ENCODE results near the gene NSUN2.

- TF ChIP-seq, protein P1, sequence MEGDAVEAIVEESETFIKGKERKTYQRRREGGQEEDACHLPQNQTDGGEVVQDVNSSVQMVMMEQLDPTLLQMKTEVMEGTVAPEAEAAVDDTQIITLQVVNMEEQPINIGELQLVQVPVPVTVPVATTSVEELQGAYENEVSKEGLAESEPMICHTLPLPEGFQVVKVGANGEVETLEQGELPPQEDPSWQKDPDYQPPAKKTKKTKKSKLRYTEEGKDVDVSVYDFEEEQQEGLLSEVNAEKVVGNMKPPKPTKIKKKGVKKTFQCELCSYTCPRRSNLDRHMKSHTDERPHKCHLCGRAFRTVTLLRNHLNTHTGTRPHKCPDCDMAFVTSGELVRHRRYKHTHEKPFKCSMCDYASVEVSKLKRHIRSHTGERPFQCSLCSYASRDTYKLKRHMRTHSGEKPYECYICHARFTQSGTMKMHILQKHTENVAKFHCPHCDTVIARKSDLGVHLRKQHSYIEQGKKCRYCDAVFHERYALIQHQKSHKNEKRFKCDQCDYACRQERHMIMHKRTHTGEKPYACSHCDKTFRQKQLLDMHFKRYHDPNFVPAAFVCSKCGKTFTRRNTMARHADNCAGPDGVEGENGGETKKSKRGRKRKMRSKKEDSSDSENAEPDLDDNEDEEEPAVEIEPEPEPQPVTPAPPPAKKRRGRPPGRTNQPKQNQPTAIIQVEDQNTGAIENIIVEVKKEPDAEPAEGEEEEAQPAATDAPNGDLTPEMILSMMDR (IDR thresholded peaks at IDR 0.05) = no peak
- no peak for TF ChIP-seq POLR2A (IDR thresholded peaks at IDR 0.05)
- TF ChIP-seq POLR2AphosphoS5 (IDR thresholded peaks at IDR 0.05) = no peak
Measured at GRCh38 chr5:6644794-6645241, 12.0 kb upstream of the NSUN2 start.
